Heart left ventricle (tissue), 13 donors: ENCODE results near the gene ZNF844.
"Not testable (repeated sequence)": the region's sequence is repeated elsewhere in the genome, so short reads cannot be mapped to it uniquely, and the experiment has no call there.

Experiments
- CTCF ChIP-seq, 12 donors: fragments of 200-600 bp; sonication (generic) in 4 of 12; IDR thresholded peaks; one replicate each; pipeline versions ENCODE4 v1.5.0 to v1.8.0; 2018 to 2022; ENCODE audit warnings: antibody characterized with exemption in 12 of 12, mild to moderate bottlenecking in 5 of 12
- POLR2A ChIP-seq, 2 donors: fragments of 450-650 bp; IDR thresholded peaks; one replicate each; pipeline ENCODE4 v1.6.1; 2017; ENCODE audit warnings: antibody characterized with exemption in 2 of 2, mild to moderate bottlenecking in 2 of 2, moderate library complexity in 2 of 2
- donor health status: ischemic (EF 13 %, LVEDD 7.1; RV severe dilation, severe dysfunction).
- donor health status: DM: no; HTN: yes; CAD: no.
- donor health status: DM: no; HTN: no; CAD: no.
- donor health status: ischemic (EF 25% LVEDD 6.9; RV normal size, moderate dysfunction).
- donor health status: ischemic (EF 25% LVEDD 5.7; RV mildly dilated, moderate dysfunction).
- donor health status: ischemic (EF 35%, LVEDD 5.7; RV mildly dilated, moderate dysfunction).
- donor health status: nonischemic (EF 11% LVEDD 7.7; RV severe dilation, severe dysfunction).
- donor health status: DM: yes; HTN: yes; CAD: no.
- donor health status: PGD.
- donor health status: ischemic (EF 29% LVEDD 5.4; RV normal size, mild dysfunction).
- donor health status: nonischemic (EF 23%, LVEDD 6.1; RV moderate dilation, normal function).

GRCh38 chr19:12076331-12076730, 11.8 kb downstream of the ZNF844 start:
- TF ChIP-seq CTCF, POLR2A (IDR thresholded peaks at IDR 0.05): not testable (repeated sequence)
